Lower leg skin (tissue), 4 donors: Measurements from ENCODE around the gene NMUR1. TPM values are rescaled to one million over a fixed set of nuclear protein-coding genes. Genes with fewer than 3 reads are reported as not detected.

Source experiments
- DNase-seq, 2 donors: peaks; one replicate each; pipeline ENCODE4 v3.0.0-alpha.2; 2019; ENCODE audit warnings: low spot score in 2 of 2
- H3K4me3 ChIP-seq: fragments of 200-600 bp; sonication (generic); 2 replicates; pipeline ENCODE4 v1.5.1; 2017; ENCODE audit warnings: mild to moderate bottlenecking, low read depth; ENCODE audit not compliant: poor library complexity, severe bottlenecking
- POLR2A ChIP-seq, 2 donors: fragments of 450-650 bp; IDR thresholded peaks; one replicate each; pipeline ENCODE4 v1.6.1; 2016 to 2017; ENCODE audit warnings: antibody characterized with exemption in 2 of 2, mild to moderate bottlenecking in 1 of 2, moderate library complexity in 1 of 2
- WGBS, 2 donors: methylation state at CpG; one replicate each; pipeline ENCODE4 v1.1.5; 2018; 5-methylcytosine and 5-hydroxymethylcytosine counted together
- intact Hi-C: fragments of 100-400 bp; cut with DNase I; formaldehyde crosslinking; loops from one replicate; pipeline ENCODE4 v1.15.0; 2023; ENCODE audit warnings: low total_unique reads
- total RNA-seq, 4 donors: library from RNA; depleted of rRNA; stranded (reverse); fragments of >200 nt; gene quantifications; one replicate each; pipeline ENCODE4 v1.1.0, GENCODE V29; 2016
- TF ChIP-seq, protein P1 (sequence below), 3 donors: fragments of 450-650 bp; IDR thresholded peaks; one replicate each; pipeline ENCODE4 v1.5.1; 2016; ENCODE audit warnings: antibody characterized with exemption in 3 of 3, mild to moderate bottlenecking in 3 of 3, moderate library complexity in 2 of 3

The NMUR1 gene
- total RNA-seq, 4 donors from 2014 or later, result 0.19 to 0.29 TPM; not detected in 2

DNA sequence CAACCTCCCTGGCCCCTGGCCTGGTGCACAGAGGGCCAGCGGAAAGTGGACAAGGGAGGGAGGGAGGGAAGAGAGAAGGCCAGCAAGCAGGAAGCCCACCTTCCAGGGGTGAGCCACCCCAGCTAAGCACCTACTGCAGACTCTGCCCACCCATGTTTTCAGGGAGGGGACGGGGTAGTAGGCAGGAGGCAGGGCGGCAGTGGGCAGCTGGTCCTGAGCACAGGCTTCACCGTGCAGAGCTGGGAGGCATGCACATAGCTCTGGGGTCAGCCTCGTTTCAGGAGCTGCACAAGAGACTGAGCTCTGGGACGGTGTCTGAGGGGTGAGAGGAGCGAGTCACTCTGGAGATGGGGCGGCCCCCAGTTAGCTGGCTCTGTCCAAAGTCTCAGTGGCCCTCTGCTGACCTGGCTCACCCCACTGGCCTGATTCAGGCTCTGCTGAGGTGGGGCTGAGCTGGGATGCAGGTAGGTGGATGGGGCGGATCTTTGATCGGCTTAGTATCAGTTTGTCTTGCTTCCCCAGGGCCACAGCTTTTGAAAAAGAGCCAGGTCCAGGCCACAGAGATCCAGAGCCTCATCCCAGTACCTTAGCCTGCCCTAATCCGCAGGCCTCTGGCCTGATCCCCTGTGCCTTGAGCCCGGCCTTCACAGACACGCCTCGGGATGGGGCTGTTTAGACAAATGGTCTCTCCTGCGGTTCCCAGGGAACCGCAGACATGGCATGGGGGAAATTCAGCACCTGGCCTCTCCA lies 3.7 kb downstream of the NMUR1 start:
- no peak for DNase-seq
- H3K4me3 ChIP-seq, result no peak overlapping the region
- no peak for TF ChIP-seq POLR2A (IDR thresholded peaks at IDR 0.05)
- 89 to 90% methylated on average over 15 to 16 of the region's 16 CpGs for WGBS, 2 donors
- intact Hi-C loops, result no loop called here

DNA sequence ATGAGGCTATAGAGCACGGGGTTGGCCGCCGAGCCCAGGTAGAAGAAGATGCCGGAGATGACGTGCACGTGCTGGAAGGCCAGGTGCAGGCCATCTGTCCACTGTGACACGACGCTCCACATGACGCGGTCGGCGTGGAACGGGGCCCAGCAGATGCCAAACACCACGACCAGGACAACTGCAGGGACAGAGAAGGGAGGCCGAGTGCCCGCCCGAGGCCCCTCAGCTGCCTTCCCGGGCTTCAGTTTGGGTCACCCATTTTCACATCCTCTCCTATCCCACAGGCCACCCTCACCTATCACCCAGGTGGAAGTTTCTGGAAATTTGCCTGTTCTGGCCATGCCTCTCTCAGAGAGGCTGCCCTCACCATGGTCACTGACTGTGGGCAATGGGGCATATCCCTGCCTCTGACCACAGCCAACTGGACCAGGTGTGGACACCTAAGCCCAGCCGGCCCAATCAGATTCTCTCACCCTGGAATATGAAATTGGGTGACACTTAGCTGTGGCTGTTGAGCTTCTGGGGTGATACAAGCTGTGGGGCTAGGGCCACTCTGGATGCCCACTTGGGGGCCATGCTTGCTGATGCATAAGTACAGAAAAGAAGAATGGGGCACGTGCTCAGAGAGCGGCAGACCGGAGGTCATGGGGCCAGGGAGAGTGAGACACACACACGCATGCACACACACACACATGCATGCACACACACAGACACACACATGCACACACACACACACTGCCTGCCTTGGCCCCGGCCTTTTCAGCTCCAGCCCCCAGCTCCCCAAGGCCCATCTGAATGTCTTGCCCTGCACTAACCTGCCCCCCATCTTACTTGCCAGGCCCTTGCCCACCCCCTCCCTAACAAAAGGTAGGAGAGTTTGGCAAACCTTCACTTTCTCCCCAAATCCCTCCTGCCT lies 4.7 kb downstream of the NMUR1 start:
- TF ChIP-seq, protein P1, sequence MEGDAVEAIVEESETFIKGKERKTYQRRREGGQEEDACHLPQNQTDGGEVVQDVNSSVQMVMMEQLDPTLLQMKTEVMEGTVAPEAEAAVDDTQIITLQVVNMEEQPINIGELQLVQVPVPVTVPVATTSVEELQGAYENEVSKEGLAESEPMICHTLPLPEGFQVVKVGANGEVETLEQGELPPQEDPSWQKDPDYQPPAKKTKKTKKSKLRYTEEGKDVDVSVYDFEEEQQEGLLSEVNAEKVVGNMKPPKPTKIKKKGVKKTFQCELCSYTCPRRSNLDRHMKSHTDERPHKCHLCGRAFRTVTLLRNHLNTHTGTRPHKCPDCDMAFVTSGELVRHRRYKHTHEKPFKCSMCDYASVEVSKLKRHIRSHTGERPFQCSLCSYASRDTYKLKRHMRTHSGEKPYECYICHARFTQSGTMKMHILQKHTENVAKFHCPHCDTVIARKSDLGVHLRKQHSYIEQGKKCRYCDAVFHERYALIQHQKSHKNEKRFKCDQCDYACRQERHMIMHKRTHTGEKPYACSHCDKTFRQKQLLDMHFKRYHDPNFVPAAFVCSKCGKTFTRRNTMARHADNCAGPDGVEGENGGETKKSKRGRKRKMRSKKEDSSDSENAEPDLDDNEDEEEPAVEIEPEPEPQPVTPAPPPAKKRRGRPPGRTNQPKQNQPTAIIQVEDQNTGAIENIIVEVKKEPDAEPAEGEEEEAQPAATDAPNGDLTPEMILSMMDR (IDR thresholded peaks at IDR 0.05), result no peak
- TF ChIP-seq POLR2A (IDR thresholded peaks at IDR 0.05), result no peak
- no peak overlapping the region for H3K4me3 ChIP-seq
- intact Hi-C loops, result no loop called here
- WGBS, 2 donors, result 93% methylated on average over 18 to 24 of the region's 24 CpGs
- DNase-seq, result no peak

DNA sequence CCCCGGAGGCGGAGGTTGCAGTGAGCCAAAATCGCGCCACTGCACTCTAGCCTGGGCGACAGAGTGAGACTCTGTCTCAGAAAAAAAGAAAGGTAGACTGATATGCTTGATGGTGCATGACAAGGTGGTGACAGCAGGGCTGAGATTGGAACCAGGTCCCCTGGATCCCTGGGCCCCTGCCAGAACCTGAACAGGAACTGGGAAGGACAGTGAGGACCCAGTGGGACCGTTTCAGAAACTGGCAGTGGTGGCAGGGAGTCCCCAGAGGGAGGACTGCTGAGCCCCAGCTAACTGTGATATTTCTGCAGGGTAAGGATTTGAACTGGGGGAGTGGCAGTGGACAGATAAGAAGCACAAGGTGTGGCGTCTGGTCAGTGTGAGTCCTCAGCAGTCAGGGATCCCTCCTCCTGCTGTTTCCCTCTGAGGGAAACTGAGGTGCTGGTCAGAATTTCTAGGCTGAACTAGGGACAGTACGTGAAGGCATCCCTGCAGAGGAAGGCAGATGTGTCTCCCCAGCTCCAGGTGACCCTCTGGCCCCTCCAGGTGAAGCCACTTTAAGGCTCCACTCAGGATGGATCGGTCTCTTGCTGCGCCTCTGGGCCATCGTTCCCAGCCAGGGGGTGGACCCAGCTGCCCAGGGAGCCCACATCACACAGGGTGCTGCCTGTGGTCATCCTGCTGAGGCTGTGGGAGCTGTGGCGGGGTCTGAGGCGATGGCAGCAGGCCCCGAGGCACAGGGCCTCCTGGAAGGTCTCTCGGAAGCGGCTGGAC lies 5.6 kb downstream of the NMUR1 start:
- TF ChIP-seq, protein P1 (IDR thresholded peaks at IDR 0.05), result no peak
- no peak for TF ChIP-seq POLR2A (IDR thresholded peaks at IDR 0.05)
- H3K4me3 ChIP-seq, result no peak overlapping the region
- 85 to 90% methylated on average over 13 to 14 of the region's 16 CpGs for WGBS, 2 donors
- no peak for DNase-seq
- intact Hi-C loops, result no loop called here

DNA sequence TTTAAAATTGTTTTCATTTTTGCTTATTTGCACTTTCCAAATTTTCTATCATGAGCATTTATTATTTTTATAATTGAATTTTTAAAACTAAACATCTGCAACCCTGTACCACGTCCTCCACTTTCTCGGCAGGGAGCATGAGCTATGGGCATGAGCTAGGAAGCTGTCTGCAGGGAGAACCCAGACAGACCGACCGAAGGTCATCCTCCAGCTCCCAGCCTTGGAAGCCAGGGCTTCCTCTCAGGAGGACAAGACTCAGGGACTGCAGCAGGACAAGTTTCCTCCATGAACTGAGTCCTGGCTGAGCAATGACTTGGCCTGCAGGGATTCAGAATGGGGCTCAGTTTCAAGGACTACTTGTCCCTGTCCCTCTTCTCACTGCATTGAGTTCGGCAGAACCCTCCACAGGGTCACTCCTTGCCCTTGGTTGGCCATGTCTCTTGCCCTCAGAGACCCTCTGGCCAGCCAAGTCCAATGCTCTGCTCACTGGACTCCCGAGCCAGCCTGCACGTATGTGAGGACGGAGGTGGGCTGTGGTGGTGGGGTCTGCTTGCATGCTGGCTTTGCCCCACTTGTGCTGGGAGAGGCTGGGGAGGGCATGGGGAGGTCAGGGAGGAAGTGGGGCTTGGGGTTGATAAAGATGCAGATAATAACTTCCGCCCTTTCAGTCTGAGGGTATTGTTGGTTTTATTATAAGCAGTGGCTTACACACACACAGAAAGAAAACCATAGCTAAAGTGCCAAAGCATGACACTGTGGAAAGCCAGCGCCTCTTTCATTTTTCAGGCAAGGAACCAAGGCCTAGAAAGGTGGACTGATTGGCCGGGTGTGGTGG lies 6.6 kb downstream of the NMUR1 start:
- WGBS, 2 donors, result 73% methylated on average over 11 of the region's 11 CpGs
- no peak for DNase-seq
- intact Hi-C loops, result no loop called here
- TF ChIP-seq, protein P1 (IDR thresholded peaks at IDR 0.05), result no peak
- no peak for TF ChIP-seq POLR2A (IDR thresholded peaks at IDR 0.05)
- no peak overlapping the region for H3K4me3 ChIP-seq

DNA sequence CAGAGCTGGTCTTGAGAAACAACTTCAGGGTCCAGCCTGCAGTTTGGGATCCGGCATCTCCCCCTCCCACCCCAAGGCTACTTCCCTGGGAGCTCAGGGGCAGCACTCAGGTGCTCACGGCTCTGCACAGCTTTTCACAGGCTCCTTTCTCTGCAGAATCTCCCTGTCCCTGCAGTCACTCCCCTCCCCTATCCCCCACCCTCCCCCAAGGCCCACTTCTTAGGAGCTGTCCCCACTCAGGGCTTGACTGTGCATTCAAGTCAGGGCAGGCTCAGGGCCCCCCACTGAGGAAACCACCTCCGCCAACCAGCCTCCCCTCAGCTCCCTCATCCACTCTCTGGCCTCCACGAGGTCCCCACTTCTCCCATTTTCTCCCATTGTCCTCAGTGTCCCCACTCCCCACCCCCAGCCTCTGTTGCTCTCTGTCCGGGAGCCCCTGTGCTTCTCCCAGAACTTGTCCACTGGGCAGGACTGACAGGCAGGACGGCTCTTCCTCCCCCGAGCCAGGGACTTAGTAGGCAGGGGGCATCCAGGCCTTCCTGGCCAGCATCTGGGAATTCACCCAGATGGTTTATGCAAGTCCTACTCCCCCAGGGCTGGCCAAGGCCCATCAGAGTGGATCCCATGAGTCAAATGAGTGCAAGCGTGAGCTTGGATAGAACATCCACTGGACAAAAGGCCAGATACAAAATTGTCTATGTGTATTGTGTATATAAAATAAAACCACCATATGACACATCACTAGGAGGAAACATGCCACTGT lies 7.6 kb downstream of the NMUR1 start:
- 77 to 81% methylated on average over 8 of the region's 8 CpGs for WGBS, 2 donors
- TF ChIP-seq, protein P1 (IDR thresholded peaks at IDR 0.05), result no peak
- no peak for TF ChIP-seq POLR2A (IDR thresholded peaks at IDR 0.05)
- no peak overlapping the region for H3K4me3 ChIP-seq
- intact Hi-C loops, result no loop called here
- DNase-seq, result no peak
